Head of caudate nucleus (tissue), 42 donors: Measurements from ENCODE around the gene TOP1.
A peak's percentile ranks its signal among the peaks of the same experiment; 100 is the strongest.

Source experiments
- DNase-seq, 42 donors: peaks; one replicate each; pipeline versions ENCODE4 v3.0.0 to v3.0.0-alpha.2; 2020 to 2021; ENCODE audit warnings: mixed read lengths in 7 of 42
- intact Hi-C: fragments of 100-400 bp; cut with DNase I; formaldehyde crosslinking; loops from one replicate; pipeline ENCODE4 v1.15.0; 2022

The TOP1 gene

GRCh38 chr20:41028359-41029149 is at the start of gene TOP1:
Gene TOP1, plus strand, starts transcription at chr20:41028822. Its CDS starts 246 bp downstream, at chr20:41029068.
- peak; percentile 100 for DNase-seq
- intact Hi-C loops: no loop called here

- intact Hi-C loops: no loop called here
- no peak for DNase-seq
Observed at GRCh38 chr20:40979247-40979646, 49.4 kb upstream of the TOP1 start.

GRCh38 chr20:40980106-40980827 is 48.4 kb upstream of the TOP1 start:
- intact Hi-C loops: no loop called here
- no peak for DNase-seq

- DNase-seq: no peak
- intact Hi-C loops: no loop called here
Observed at GRCh38 chr20:40980828-40981310, 47.8 kb upstream of the TOP1 start.

- intact Hi-C loops: no loop called here
- no peak for DNase-seq
Observed at GRCh38 chr20:40982415-40983145, 46.0 kb upstream of the TOP1 start.

GRCh38 chr20:40983898-40984297 is 44.7 kb upstream of the TOP1 start:
- DNase-seq: no peak
- intact Hi-C loops: no loop called here

- intact Hi-C loops: no loop called here
- no peak for DNase-seq
Observed at GRCh38 chr20:40984496-40984895, 44.1 kb upstream of the TOP1 start.

- no peak for DNase-seq
- intact Hi-C loops: no loop called here
Observed at GRCh38 chr20:40986774-40987173, 41.8 kb upstream of the TOP1 start.

- intact Hi-C loops: no loop called here
- DNase-seq: peak; percentile 58 to 92 (median 80)
Observed at GRCh38 chr20:40990542-40991120, 38.0 kb upstream of the TOP1 start.

GRCh38 chr20:40991181-40991889 is 37.3 kb upstream of the TOP1 start:
- DNase-seq: peak in 24 of 42 donors; percentile 13 to 60 (median 35)
- intact Hi-C loops: no loop called here

- no peak for DNase-seq
- intact Hi-C loops: no loop called here
Observed at GRCh38 chr20:40992349-40993113, 36.1 kb upstream of the TOP1 start.

GRCh38 chr20:40993794-40994540 is 34.7 kb upstream of the TOP1 start:
- no peak for DNase-seq
- intact Hi-C loops: no loop called here

GRCh38 chr20:40996326-40996725 is 32.3 kb upstream of the TOP1 start:
- intact Hi-C loops: no loop called here
- no peak for DNase-seq

GRCh38 chr20:40997116-40997515 is 31.5 kb upstream of the TOP1 start:
- intact Hi-C loops: no loop called here
- no peak for DNase-seq

- intact Hi-C loops: no loop called here
Observed at GRCh38 chr20:40999841-41000240, 28.8 kb upstream of the TOP1 start.

GRCh38 chr20:41000628-41001027 is 28.0 kb upstream of the TOP1 start:
- intact Hi-C loops: no loop called here
- DNase-seq: no peak

More at GRCh38 chr20:40999841-41000240, 28.8 kb upstream of the TOP1 start:
- no peak for DNase-seq

- DNase-seq: no peak
- intact Hi-C loops: no loop called here
Observed at GRCh38 chr20:41001497-41001896, 27.1 kb upstream of the TOP1 start.

- no peak for DNase-seq
- intact Hi-C loops: no loop called here
Observed at GRCh38 chr20:41002842-41003142, 25.8 kb upstream of the TOP1 start.
